Activated CD8-positive, alpha-beta T cell treated with anti-CD3 and anti-CD28 coated beads for 36 hours (primary cell): ENCODE measurements around the gene PNMA5. TPM values are rescaled to one million over a fixed set of nuclear protein-coding genes. Genes with fewer than 3 reads are reported as not detected.

Experiments used
- ATAC-seq: fragments of 200-7000 bp; cut with Tn5 transposase; one replicate; pipeline ENCODE4 v1.10.0; 2021; ENCODE audit warnings: mild to moderate bottlenecking, moderate library complexity
- CTCF ChIA-PET: fragments of 350-600 bp; sonication (Branson Sonifier 250); formaldehyde crosslinking; loops from one replicate; lab custom pipeline; 2021; ENCODE audit warnings: antibody characterized with exemption; lab: Charles Lee
- POLR2A ChIA-PET: fragments of 350-600 bp; sonication (Branson Sonifier 250); formaldehyde crosslinking; loops from one replicate; lab custom pipeline; 2021; ENCODE audit warnings: antibody characterized with exemption; lab: Charles Lee
- DNase-seq: peaks from one replicate; pipeline ENCODE4 v3.0.0-alpha.2; 2020
- H3K27ac Mint-ChIP-seq: one replicate; pipeline ENCODE4 v1.8.0; 2021; ENCODE audit warnings: mild to moderate bottlenecking, mixed read lengths
- H3K27me3 Mint-ChIP-seq: one replicate; pipeline ENCODE4 v1.8.0; 2021; ENCODE audit warnings: mixed read lengths
- H3K36me3 Mint-ChIP-seq: one replicate; pipeline ENCODE4 v1.8.0; 2021; ENCODE audit warnings: low read depth, mixed read lengths
- H3K4me1 Mint-ChIP-seq: one replicate; pipeline ENCODE4 v1.8.0; 2021; ENCODE audit warnings: low read depth, mixed read lengths
- H3K4me3 Mint-ChIP-seq: one replicate; pipeline ENCODE4 v1.8.0; 2021; ENCODE audit warnings: mild to moderate bottlenecking, moderate library complexity, mixed read lengths
- H3K9me3 Mint-ChIP-seq: one replicate; pipeline ENCODE4 v1.8.0; 2021; ENCODE audit warnings: mixed read lengths
- CTCF ChIP-seq: fragments of 200-600 bp; IDR thresholded peaks from one replicate; pipeline ENCODE4 v1.8.0; 2022; ENCODE audit warnings: antibody characterized with exemption, mild to moderate bottlenecking
- intact Hi-C: fragments of 100-400 bp; cut with micrococcal nuclease; formaldehyde crosslinking; loops from one replicate; pipeline ENCODE4 v1.10.0; 2022
- total RNA-seq, 2 experiments: library from RNA; stranded (reverse); gene quantifications; one replicate each; pipeline ENCODE4 v1.2.3, GENCODE V29; 2021

Gene PNMA5
- total RNA-seq, 2 experiments from 2014 or later: not detected

GRCh38 chrX:152968193-152968592 lies 25.7 kb downstream of the PNMA5 start:
- no peaks in the 10 kb centered on the region for H3K4me1 Mint-ChIP-seq
- no peak for ATAC-seq
- H3K36me3 Mint-ChIP-seq: no peaks in the 10 kb centered on the region
- no peaks in the 10 kb centered on the region for H3K9me3 Mint-ChIP-seq
- H3K27me3 Mint-ChIP-seq: no peaks in the 10 kb centered on the region
- no peak overlapping the region for H3K27ac Mint-ChIP-seq
- ChIA-PET CTCF (no interaction called here), POLR2A (interaction anchor here (0.6 kb wide), 1 partner anchor 94 kb away, joined by 4 read pairs; no protein-coding TSS in a partner anchor)
- intact Hi-C loops: no loop called here
- no peak for DNase-seq
- no peak overlapping the region for H3K4me3 Mint-ChIP-seq
- TF ChIP-seq CTCF: no peak

GRCh38 chrX:152960115-152960514 lies 33.8 kb downstream of the PNMA5 start:
- CTCF ChIA-PET: interaction anchor here (0.7 to 2.0 kb wide), 2 partner anchors 72 to 708 kb away, joined by 3 to 6 read pairs; no protein-coding TSS in a partner anchor
- POLR2A ChIA-PET: interaction anchor here (0.7 kb wide), 1 partner anchor 546 kb away, joined by 3 read pairs; no protein-coding TSS in a partner anchor

GRCh38 chrX:152959626-152960025 lies 34.3 kb downstream of the PNMA5 start:
- ATAC-seq (no peak), DNase-seq (no peak)
- no peaks in the 10 kb centered on the region for H3K36me3 Mint-ChIP-seq
- no peak overlapping the region for H3K27ac Mint-ChIP-seq
- H3K9me3 Mint-ChIP-seq: no peaks in the 10 kb centered on the region
- POLR2A ChIA-PET: interaction anchor here (0.7 kb wide), 1 partner anchor 546 kb away, joined by 3 read pairs; no protein-coding TSS in a partner anchor
- H3K27me3 Mint-ChIP-seq: no peaks in the 10 kb centered on the region
- intact Hi-C loops: no loop called here
- peaks cover 13% of the 10 kb centered on the region for H3K4me1 Mint-ChIP-seq
- no peak for TF ChIP-seq CTCF
- CTCF ChIA-PET: interaction anchor here (0.7 to 2.0 kb wide), 2 partner anchors 73 to 708 kb away, joined by 3 to 6 read pairs; no protein-coding TSS in a partner anchor
- H3K4me3 Mint-ChIP-seq: no peak overlapping the region

More at GRCh38 chrX:152960115-152960514, 33.8 kb downstream of the PNMA5 start:
- intact Hi-C loops: no loop called here
- ATAC-seq (no peak), DNase-seq (no peak)
- Mint-ChIP-seq H3K9me3 (no peaks in the 10 kb centered on the region), H3K4me3 (no peak overlapping the region), H3K4me1 (peaks cover 13% of the 10 kb centered on the region), H3K27ac (no peak overlapping the region), H3K27me3 (no peaks in the 10 kb centered on the region), H3K36me3 (no peaks in the 10 kb centered on the region)
- TF ChIP-seq CTCF: no peak

- Mint-ChIP-seq H3K27ac (peak overlapping the region; percentile 89), H3K4me1 (peaks cover 13% of the 10 kb centered on the region), H3K4me3 (peak overlapping the region; percentile 58)
These were observed 35.1 kb downstream of the PNMA5 start for GRCh38 chrX:152958524-152959465.

More at GRCh38 chrX:152958524-152959465, 35.1 kb downstream of the PNMA5 start:
- ChIA-PET POLR2A (no interaction called here), CTCF (interaction anchor here (0.6 to 2.3 kb wide), 7 partner anchors 13 to 942 kb away, joined by 3 to 9 read pairs (median 4); partner anchors contain the start of gene HAUS7)
- peak; percentile 60 for TF ChIP-seq CTCF
- ATAC-seq: peak; percentile 96
- peak; percentile 91 for DNase-seq
- Mint-ChIP-seq H3K27me3 (no peaks in the 10 kb centered on the region), H3K9me3 (no peaks in the 10 kb centered on the region), H3K36me3 (no peaks in the 10 kb centered on the region)
- intact Hi-C loops: no loop called here
